ENCODE results near the gene MUS81.
"Not testable (repeated sequence)": the region's sequence is repeated elsewhere in the genome, so short reads cannot be mapped to it uniquely, and the experiment has no call there.

Gene MUS81

GRCh38 chr11:65873318-65874156 is 13.3 kb downstream of the MUS81 start:
- no peak for DNase-seq (ENCODE audit: low read depth)

GRCh38 chr11:65879617-65880016 is 19.4 kb downstream of the MUS81 start, which contains the start of gene CTSW:
Gene CTSW, plus strand, starts transcription at chr11:65879837. Its CDS starts 18 bp downstream, at chr11:65879855.
- no peak for DNase-seq (ENCODE audit: low read depth)

- no peak for DNase-seq (ENCODE audit: low read depth)
Measured at GRCh38 chr11:65880027-65880426, 19.8 kb downstream of the MUS81 start.

- no peak for DNase-seq (ENCODE audit: low read depth)
Measured at GRCh38 chr11:65880844-65881421, 20.7 kb downstream of the MUS81 start.

GRCh38 chr11:65882120-65883057 is 22.2 kb downstream of the MUS81 start:
- no peak for DNase-seq (ENCODE audit: low read depth)

GRCh38 chr11:65883058-65883761 is 23.0 kb downstream of the MUS81 start:
- DNase-seq (ENCODE audit: low read depth), result no peak

GRCh38 chr11:65883786-65884715 is 23.8 kb downstream of the MUS81 start:
- no peak for DNase-seq (ENCODE audit: low read depth)

- no peak for DNase-seq (ENCODE audit: low read depth)
Measured at GRCh38 chr11:65884716-65885092, 24.5 kb downstream of the MUS81 start.

GRCh38 chr11:65885231-65885630 is 25.0 kb downstream of the MUS81 start:
- no peak for DNase-seq (ENCODE audit: low read depth)

GRCh38 chr11:65885808-65886536 is 25.7 kb downstream of the MUS81 start:
- no peak for DNase-seq (ENCODE audit: low read depth)

GRCh38 chr11:65886826-65887722 is 26.8 kb downstream of the MUS81 start:
- DNase-seq (ENCODE audit: low read depth), result no peak

- no peak for DNase-seq (ENCODE audit: low read depth)
Measured at GRCh38 chr11:65887723-65888162, 27.5 kb downstream of the MUS81 start.

- DNase-seq (ENCODE audit: low read depth), result peak; percentile 81
Measured at GRCh38 chr11:65888163-65888814, 28.1 kb downstream of the MUS81 start, which contains the start of gene FIBP. Gene FIBP, minus strand, starts transcription at chr11:65888471. Its CDS starts 53 bp downstream, at chr11:65888418.

GRCh38 chr11:65890324-65891218 is 30.3 kb downstream of the MUS81 start, which contains the start of gene CCDC85B:
Gene CCDC85B, plus strand, starts transcription at chr11:65890673. Its CDS starts 111 bp downstream, at chr11:65890784.
- DNase-seq (ENCODE audit: low read depth), result no peak

GRCh38 chr11:65891219-65892136 is 31.2 kb downstream of the MUS81 start:
- DNase-seq (ENCODE audit: low read depth), result no peak

GRCh38 chr11:65892137-65892540 is 31.9 kb downstream of the MUS81 start:
- not testable (repeated sequence) for DNase-seq (ENCODE audit: low read depth)
